Right lobe of liver (tissue), 4 donors: ENCODE results near the gene SPON1.

Experiments
- CTCF ChIP-seq, 4 donors: fragments of 200-600 bp in 3 of 4; fragments of 450-650 bp in 1 of 4; IDR thresholded peaks; one replicate each; pipeline versions ENCODE4 v1.5.1 to v1.8.0; 2016 to 2022; ENCODE audit warnings: antibody characterized with exemption in 4 of 4, mild to moderate bottlenecking in 2 of 4
- POLR2A ChIP-seq: fragments of 450-650 bp; IDR thresholded peaks from one replicate; pipeline ENCODE4 v1.6.1; 2017; ENCODE audit warnings: antibody characterized with exemption, mild to moderate bottlenecking
- donor health status: DM: no; HTN: no; CAD: no.
- donor health status: DM: no; HTN: no; CAD: no.
- donor health status: DM: no; HTN: yes; CAD: no.

GRCh38 chr11:14067686-14068085 lies 105.2 kb downstream of the SPON1 start:
- TF ChIP-seq POLR2A (no peak), CTCF (IDR thresholded peaks at IDR 0.05) (no peak)
